Measurements from ENCODE around the gene MSRB3. TPM values are rescaled to one million over a fixed set of nuclear protein-coding genes. Genes with fewer than 3 reads are reported as not detected.
A peak's percentile ranks its signal among the peaks of the same experiment; 100 is the strongest.

MSRB3 gene
- polyA plus RNA-seq, 1 donor (not counting 4 experiments of a cell fraction or from before 2014, with no cell fraction given), result 12.3 TPM

DNA sequence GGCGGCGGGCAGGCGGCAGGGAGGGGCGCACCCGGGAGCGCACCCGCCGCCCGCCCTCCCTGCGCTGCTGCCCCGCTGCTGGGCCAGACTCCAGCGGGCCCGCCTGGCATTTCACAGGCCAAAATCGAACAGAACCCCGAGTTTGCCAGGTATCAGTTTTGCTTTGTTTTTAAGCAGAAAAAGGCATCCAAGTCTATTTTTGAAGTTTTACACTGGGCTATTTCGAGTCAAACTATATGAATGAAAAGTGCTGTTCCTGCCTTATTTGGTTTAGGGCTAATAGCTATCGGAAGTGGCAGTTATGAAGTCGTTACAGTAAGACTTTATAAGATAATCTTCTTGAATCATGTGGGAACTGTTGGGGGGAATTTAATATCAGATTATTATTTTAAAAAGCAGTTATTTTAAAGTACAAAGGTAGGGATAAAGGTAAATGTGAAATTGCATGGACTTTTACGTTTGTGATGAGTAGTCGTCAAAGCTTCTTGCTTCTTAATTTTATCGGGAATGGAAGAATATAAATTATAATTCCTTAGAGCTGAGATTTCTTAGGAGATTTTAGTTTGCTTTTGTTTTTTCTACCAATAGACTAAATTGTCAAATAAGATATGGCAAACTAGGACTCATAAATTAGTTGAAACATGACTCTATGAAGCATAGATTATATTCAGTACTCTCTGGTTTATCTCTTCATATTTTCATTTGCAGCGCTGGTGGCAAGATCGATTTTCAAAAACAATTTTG lies 1.1 kb downstream of the MSRB3 start:
- TF ChIP-seq EZH2 (IDR thresholded peaks at IDR 0.05; ENCODE audit: low read length), result no peak
- TF ChIP-seq, protein P1, sequence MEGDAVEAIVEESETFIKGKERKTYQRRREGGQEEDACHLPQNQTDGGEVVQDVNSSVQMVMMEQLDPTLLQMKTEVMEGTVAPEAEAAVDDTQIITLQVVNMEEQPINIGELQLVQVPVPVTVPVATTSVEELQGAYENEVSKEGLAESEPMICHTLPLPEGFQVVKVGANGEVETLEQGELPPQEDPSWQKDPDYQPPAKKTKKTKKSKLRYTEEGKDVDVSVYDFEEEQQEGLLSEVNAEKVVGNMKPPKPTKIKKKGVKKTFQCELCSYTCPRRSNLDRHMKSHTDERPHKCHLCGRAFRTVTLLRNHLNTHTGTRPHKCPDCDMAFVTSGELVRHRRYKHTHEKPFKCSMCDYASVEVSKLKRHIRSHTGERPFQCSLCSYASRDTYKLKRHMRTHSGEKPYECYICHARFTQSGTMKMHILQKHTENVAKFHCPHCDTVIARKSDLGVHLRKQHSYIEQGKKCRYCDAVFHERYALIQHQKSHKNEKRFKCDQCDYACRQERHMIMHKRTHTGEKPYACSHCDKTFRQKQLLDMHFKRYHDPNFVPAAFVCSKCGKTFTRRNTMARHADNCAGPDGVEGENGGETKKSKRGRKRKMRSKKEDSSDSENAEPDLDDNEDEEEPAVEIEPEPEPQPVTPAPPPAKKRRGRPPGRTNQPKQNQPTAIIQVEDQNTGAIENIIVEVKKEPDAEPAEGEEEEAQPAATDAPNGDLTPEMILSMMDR (optimal IDR thresholded peaks at IDR 0.05 in 1 of 3, IDR thresholded peaks at IDR 0.05 in 1 of 3, conservative IDR thresholded peaks at IDR 0.05 in 1 of 3; ENCODE audit: extremely low read depth in 1 of 3, insufficient read depth in 2 of 3, low read length in 3 of 3), result no peak
- Histone ChIP-seq H4K20me1 (ENCODE audit: control insufficient read depth, extremely low read depth, insufficient read depth, low read length) (no peaks in the 10 kb centered on the region), H3K4me3 (ENCODE audit: control insufficient read depth in 2 of 3, extremely low read depth in 1 of 3, insufficient read depth in 2 of 3, low read depth in 1 of 3, low read length in 3 of 3) (peak overlapping the region; percentile 69 to 86 (median 70)), H3K9me3 (ENCODE audit: control insufficient read depth, low read depth, low read length) (no peaks in the 10 kb centered on the region), H3K79me2 (ENCODE audit: control insufficient read depth, insufficient read depth, low read length) (no peaks in the 10 kb centered on the region), H3K36me3 (ENCODE audit: control insufficient read depth in 2 of 2, extremely low read depth in 1 of 2, insufficient read depth in 2 of 2, low read length in 2 of 2) (no peaks in the 10 kb centered on the region), H3K4me2 (ENCODE audit: control insufficient read depth, extremely low read depth, insufficient read depth, low read depth, low read length) (peak overlapping the region; percentile 80), H3K4me1 (ENCODE audit: control insufficient read depth, extremely low read depth, insufficient read depth, low read length) (no peaks in the 10 kb centered on the region), H3K27ac (ENCODE audit: control insufficient read depth, insufficient read depth, low read length) (no peak overlapping the region), H3K27me3 (ENCODE audit: control insufficient read depth, extremely low read depth, insufficient read depth, low read length) (peaks cover 9% of the 10 kb centered on the region), H3K9me1 (ENCODE audit: control insufficient read depth, extremely low read depth, insufficient read depth, low read length) (no peaks in the 10 kb centered on the region), H3K9ac (ENCODE audit: control insufficient read depth, extremely low read depth, insufficient read depth, low read length) (peak overlapping the region; percentile 51), H2AFZ (ENCODE audit: control insufficient read depth, low read length) (peak overlapping the region; percentile 11)
- no peak for FAIRE-seq
- DNase-seq (ENCODE audit: low read depth, low spot score), result no peak
- dilution Hi-C loops (cut with MboI; ENCODE audit: extremely low pct_ligation_motif_present, low sequenced_read_pairs), result no loop called here

DNA sequence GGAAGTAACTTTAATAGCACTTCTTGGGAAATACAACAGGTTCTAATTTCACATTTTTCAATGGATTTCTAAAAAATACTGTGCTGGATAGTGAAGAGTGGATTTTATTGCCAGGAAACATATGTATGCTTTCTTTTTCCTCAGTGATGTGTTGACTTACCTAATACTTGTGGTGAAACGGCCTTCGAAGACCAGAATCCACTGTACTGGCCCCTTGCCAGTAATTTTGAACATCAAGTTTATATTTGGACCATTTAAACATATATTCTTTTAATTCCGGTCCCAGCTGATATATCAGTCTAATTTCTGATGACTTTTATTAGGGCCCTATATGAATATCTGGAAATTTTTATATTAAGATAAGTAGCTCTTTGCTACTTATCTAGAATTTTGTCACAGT lies 1.8 kb downstream of the MSRB3 start:
- H3K36me3 ChIP-seq (ENCODE audit: control insufficient read depth in 2 of 2, extremely low read depth in 1 of 2, insufficient read depth in 2 of 2, low read length in 2 of 2), result no peaks in the 10 kb centered on the region
- no peak overlapping the region for H3K4me2 ChIP-seq (ENCODE audit: control insufficient read depth, extremely low read depth, insufficient read depth, low read depth, low read length)
- peaks cover 12% of the 10 kb centered on the region for H3K27me3 ChIP-seq (ENCODE audit: control insufficient read depth, extremely low read depth, insufficient read depth, low read length)
- H3K9me3 ChIP-seq (ENCODE audit: control insufficient read depth, low read depth, low read length), result no peaks in the 10 kb centered on the region
- H2AFZ ChIP-seq (ENCODE audit: control insufficient read depth, low read length), result no peak overlapping the region
- H3K4me1 ChIP-seq (ENCODE audit: control insufficient read depth, extremely low read depth, insufficient read depth, low read length), result no peaks in the 10 kb centered on the region
- no peak for DNase-seq (ENCODE audit: low read depth, low spot score)
- no peak overlapping the region for H3K27ac ChIP-seq (ENCODE audit: control insufficient read depth, insufficient read depth, low read length)
- no peaks in the 10 kb centered on the region for H4K20me1 ChIP-seq (ENCODE audit: control insufficient read depth, extremely low read depth, insufficient read depth, low read length)
- no peak for FAIRE-seq
- no peak for TF ChIP-seq EZH2 (IDR thresholded peaks at IDR 0.05; ENCODE audit: low read length)
- TF ChIP-seq, protein P1 (optimal IDR thresholded peaks at IDR 0.05 in 1 of 3, IDR thresholded peaks at IDR 0.05 in 1 of 3, conservative IDR thresholded peaks at IDR 0.05 in 1 of 3; ENCODE audit: extremely low read depth in 1 of 3, insufficient read depth in 2 of 3, low read length in 3 of 3), result no peak
- no peak overlapping the region for H3K4me3 ChIP-seq (ENCODE audit: control insufficient read depth in 2 of 3, extremely low read depth in 1 of 3, insufficient read depth in 2 of 3, low read depth in 1 of 3, low read length in 3 of 3)
- no peaks in the 10 kb centered on the region for H3K9me1 ChIP-seq (ENCODE audit: control insufficient read depth, extremely low read depth, insufficient read depth, low read length)
- no peak overlapping the region for H3K9ac ChIP-seq (ENCODE audit: control insufficient read depth, extremely low read depth, insufficient read depth, low read length)
- H3K79me2 ChIP-seq (ENCODE audit: control insufficient read depth, insufficient read depth, low read length), result no peaks in the 10 kb centered on the region
- dilution Hi-C loops (cut with MboI; ENCODE audit: extremely low pct_ligation_motif_present, low sequenced_read_pairs), result no loop called here
